GM12878 (cell line): ENCODE measurements around the gene CD34. TPM values are rescaled to one million over a fixed set of nuclear protein-coding genes. Genes with fewer than 3 reads are reported as not detected.

Experiments used
- ATAC-seq: fragments of 200-7000 bp; cut with Tn5 transposase; 3 replicates; pipeline ENCODE4 v1.9.1; 2020; ENCODE audit warnings: mild to moderate bottlenecking, moderate library complexity
- BruUV-seq: library from RNA; stranded (reverse); fragments of 400-500 nt; replicated peaks from 2 replicates; lab custom pipeline; 2021; lab: Mats Ljungman, UMichigan
- CTCF ChIA-PET: fragments of 300-600 bp; sonication (Branson Sonifier 250); formaldehyde crosslinking; extraction: SDS; loops from one replicate; lab custom pipeline; 2021; ENCODE audit warnings: inconsistent platforms; lab: Yijun Ruan, JAX
- POLR2A ChIA-PET: fragments of 350-600 bp; formaldehyde crosslinking; extraction: SDS; loops from one replicate; lab custom pipeline; 2021; ENCODE audit warnings: inconsistent platforms; lab: Charles Lee
- RAD21 ChIA-PET: fragments of 300-600 bp; sonication (Branson Sonifier 250); formaldehyde crosslinking; loops from one replicate; lab custom pipeline; 2023; ENCODE audit warnings: antibody characterized with exemption; ENCODE audit not compliant: unreplicated experiment; lab: Charles Lee
- SMC1A ChIA-PET: fragments of 300-600 bp; sonication (Branson Sonifier 250); formaldehyde crosslinking; loops from one replicate; lab custom pipeline; 2023; ENCODE audit not compliant: unreplicated experiment, uncharacterized antibody; lab: Charles Lee
- DNase-seq: peaks from one replicate; pipeline ENCODE4 v3.0.0-alpha.2; 2011; ENCODE audit warnings: low read depth, low spot score
- FAIRE-seq: peaks from 3 replicates; lab custom pipeline; 2011; peaks lifted over from hg19 to GRCh38; lab: Jason Lieb, UNC
- H2AFZ ChIP-seq: 2 replicates; pipeline ENCODE4 v1.6.0; 2011; ENCODE audit warnings: low read depth, low read length, control low read depth; ENCODE audit not compliant: control insufficient read depth
- H3K27ac ChIP-seq: 2 replicates; pipeline ENCODE4 v1.5.1; 2011; ENCODE audit warnings: control low read depth; ENCODE audit not compliant: control insufficient read depth, insufficient read depth
- H3K27me3 ChIP-seq, 2 experiments: replicated peaks in 1 of 2; 2 replicates each; pipeline versions ENCODE4 v1.6.0 to v1.6.1; 2011; ENCODE audit warnings: low read length in 1 of 2; ENCODE audit not compliant: control insufficient read depth in 2 of 2, insufficient read depth in 2 of 2
- H3K36me3 ChIP-seq, 2 experiments: 2 replicates each; pipeline ENCODE4 v1.5.1; 2011; ENCODE audit warnings: low read length in 1 of 2; ENCODE audit not compliant: control insufficient read depth in 2 of 2, insufficient read depth in 2 of 2
- H3K4me1 ChIP-seq: 2 replicates; pipeline ENCODE4 v1.6.1; 2011; ENCODE audit warnings: mild to moderate bottlenecking, low read length, moderate library complexity, mixed read lengths; ENCODE audit not compliant: control insufficient read depth, insufficient read depth
- H3K4me2 ChIP-seq: 2 replicates; pipeline ENCODE4 v1.6.0; 2011; ENCODE audit warnings: control low read depth; ENCODE audit not compliant: control insufficient read depth, insufficient read depth
- H3K4me3 ChIP-seq: fragments of 200-600 bp; sonication (generic); 2 replicates; pipeline ENCODE4 v1.5.1; 2016
- H3K79me2 ChIP-seq: 2 replicates; pipeline ENCODE4 v1.6.0; 2011; ENCODE audit warnings: low read length; ENCODE audit not compliant: control insufficient read depth, insufficient read depth
- H3K9ac ChIP-seq: 2 replicates; pipeline ENCODE4 v1.8.0; 2011; ENCODE audit warnings: low read length, control low read depth, mixed read lengths; ENCODE audit not compliant: control insufficient read depth, insufficient read depth
- H3K9me3 ChIP-seq: replicated peaks from 3 replicates; pipeline ENCODE4 v1.5.1; 2011; ENCODE audit warnings: mild to moderate bottlenecking, low read length; ENCODE audit not compliant: control insufficient read depth, insufficient read depth
- H4K20me1 ChIP-seq: 2 replicates; pipeline ENCODE4 v1.6.0; 2011; ENCODE audit not compliant: control insufficient read depth, insufficient read depth
- BCL11A ChIP-seq: IDR thresholded peaks from 2 replicates; pipeline ENCODE4 v1.6.1; 2011; ENCODE audit warnings: low read depth, low read length
- BRCA1 ChIP-seq: IDR thresholded peaks from 2 replicates; pipeline ENCODE4 v1.6.1; 2011; ENCODE audit warnings: low read depth, low read length, improper control_type of control experiment
- CBFB ChIP-seq: IDR thresholded peaks from 2 replicates; pipeline ENCODE4 v1.6.1; 2016; ENCODE audit warnings: antibody characterized with exemption, low read depth
- FOXK2 ChIP-seq: fragments of 450-650 bp; IDR thresholded peaks from 2 replicates; pipeline ENCODE4 v1.6.1; 2017; ENCODE audit warnings: mild to moderate bottlenecking, moderate library complexity
- HCFC1 ChIP-seq: fragments of 150-350 bp; IDR thresholded peaks from 2 replicates; pipeline ENCODE4 v1.6.1; 2014; ENCODE audit warnings: low read length
- MEF2B ChIP-seq: fragments of 450-650 bp; IDR thresholded peaks from 2 replicates; pipeline ENCODE4 v1.6.1; 2018; ENCODE audit warnings: mild to moderate bottlenecking, moderate library complexity; ENCODE audit not compliant: partially characterized antibody, poor library complexity, severe bottlenecking
- MXI1 ChIP-seq: fragments of 150-350 bp; IDR thresholded peaks from 2 replicates; pipeline ENCODE4 v1.6.1; 2011; ENCODE audit warnings: low read depth, mild to moderate bottlenecking, inconsistent platforms, low read length, improper control_type of control experiment
- PAX8 ChIP-seq: fragments of 450-650 bp; IDR thresholded peaks from 2 replicates; pipeline ENCODE4 v1.6.1; 2017; ENCODE audit warnings: mild to moderate bottlenecking, moderate library complexity
- RBBP5 ChIP-seq: fragments of 200-600 bp; sonication (generic); conservative IDR thresholded peaks from 2 replicates; pipeline ENCODE4 v1.6.1; 2016
- RUNX3 ChIP-seq: IDR thresholded peaks from 2 replicates; pipeline ENCODE4 v1.6.1; 2012; ENCODE audit warnings: low read length, inconsistent platforms
- SKIL ChIP-seq: fragments of 450-650 bp; IDR thresholded peaks from 2 replicates; pipeline ENCODE4 v1.6.1; 2017; ENCODE audit warnings: mild to moderate bottlenecking, low read depth, inconsistent platforms; ENCODE audit not compliant: poor library complexity, severe bottlenecking
- SPI1 ChIP-seq: IDR thresholded peaks from 2 replicates; pipeline ENCODE4 v1.6.1; 2011; ENCODE audit warnings: low read depth, mild to moderate bottlenecking, low read length, moderate library complexity, borderline replicate concordance; ENCODE audit not compliant: insufficient read depth
- TCF7 ChIP-seq: IDR thresholded peaks from 2 replicates; pipeline ENCODE4 v1.6.1; 2014; ENCODE audit warnings: antibody characterized with exemption, borderline replicate concordance
- YBX1 ChIP-seq: fragments of 450-650 bp; IDR thresholded peaks from 2 replicates; pipeline ENCODE4 v1.6.1; 2016; ENCODE audit warnings: antibody characterized with exemption
- WGBS: methylation state at CpG from one replicate; pipeline ENCODE4 v1.1.6; 2016; ENCODE audit warnings: low lambda C conversion rate; ENCODE audit not compliant: insufficient replicate concordance, insufficient coverage; ENCODE audit errors: missing lambda C conversion rate; 5-methylcytosine and 5-hydroxymethylcytosine counted together
- in situ Hi-C: fragments of 300-500 bp; cut with MboI; formaldehyde crosslinking; loops from 9 replicates; pipeline ENCODE4 v1.14.3; 2018; ENCODE audit warnings: mixed read lengths
- intact Hi-C: fragments of 100-400 bp; cut with micrococcal nuclease; formaldehyde crosslinking; loops from one replicate; pipeline ENCODE4 v1.14.2; 2022; ENCODE audit not compliant: unreplicated experiment
- polyA plus RNA-seq, 11 experiments: library from polyadenylated mRNA; depleted of rRNA in 4 of 11; unstranded in 6 of 11; stranded (reverse) in 5 of 11; fragments of >200 nt; fragmentation: Nextera tagmentation in 4 of 11; fragmentation: Illumina TruSeq in 1 of 11; extraction: Ambion mirVana in 4 of 11; extraction: Trizol in 1 of 11; gene quantifications; 1 replicate in 1 of 11; 2 replicates in 10 of 11; pipeline versions ENCODE4 v1.2.1 to v1.2.3, GENCODE V29; 2011 to 2016; ENCODE audit warnings: inconsistent platforms in 2 of 11, missing spikeins in 2 of 11, low read depth in 1 of 11
- total RNA-seq, 4 experiments: library from RNA; depleted of rRNA in 3 of 4; stranded (reverse); fragments of >200 nt in 3 of 4; fragmentation: Illumina TruSeq in 1 of 4; extraction: Trizol in 1 of 4; gene quantifications; 2 replicates each; pipeline versions ENCODE4 v1.2.1 to v1.2.3, GENCODE V29; 2013 to 2021
- TF ChIP-seq, protein P1 (sequence below): IDR thresholded peaks from 2 replicates; pipeline ENCODE4 v1.6.1; 2011; ENCODE audit warnings: mild to moderate bottlenecking, low read depth, low read length, moderate library complexity; ENCODE audit not compliant: insufficient replicate concordance
- TF ChIP-seq, protein P2 (sequence below): IDR thresholded peaks from 2 replicates; pipeline ENCODE4 v1.6.1; 2012; ENCODE audit warnings: low read depth, low read length, improper control_type of control experiment

Gene CD34
- total and polyA plus RNA-seq, 10 of the 15 experiments (the other 5 are each of a cell fraction or from before 2014, with no cell fraction given) = under 0.01 to 0.08 (median 0.02) TPM; not detected in 6

DNA sequence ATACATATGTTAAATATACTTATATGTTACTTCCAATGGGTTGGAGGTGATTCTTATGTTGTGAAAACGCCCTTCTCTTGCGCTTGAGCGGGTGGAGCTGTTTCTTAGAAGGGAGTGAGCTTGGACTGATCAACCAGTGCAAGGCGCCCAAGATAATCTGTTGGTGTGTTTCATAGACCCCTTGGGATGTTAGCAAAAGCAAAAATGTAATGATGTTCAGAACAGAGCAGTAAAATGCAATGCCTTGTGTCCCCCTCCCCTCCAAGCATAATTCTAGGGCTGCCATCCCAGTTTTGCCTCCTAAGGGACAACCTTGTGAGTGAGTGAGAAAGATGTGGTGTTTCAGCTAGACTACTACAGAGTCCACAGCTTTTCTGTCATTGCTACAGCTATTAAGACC lies 6.2 kb upstream of the CD34 start:
- RAD21 ChIA-PET = no interaction called here
- no peak for TF ChIP-seq HCFC1
- TF ChIP-seq BCL11A = no peak
- TF ChIP-seq SKIL = no peak
- no peak for TF ChIP-seq CBFB
- TF ChIP-seq MXI1 = no peak
- TF ChIP-seq, protein P1, sequence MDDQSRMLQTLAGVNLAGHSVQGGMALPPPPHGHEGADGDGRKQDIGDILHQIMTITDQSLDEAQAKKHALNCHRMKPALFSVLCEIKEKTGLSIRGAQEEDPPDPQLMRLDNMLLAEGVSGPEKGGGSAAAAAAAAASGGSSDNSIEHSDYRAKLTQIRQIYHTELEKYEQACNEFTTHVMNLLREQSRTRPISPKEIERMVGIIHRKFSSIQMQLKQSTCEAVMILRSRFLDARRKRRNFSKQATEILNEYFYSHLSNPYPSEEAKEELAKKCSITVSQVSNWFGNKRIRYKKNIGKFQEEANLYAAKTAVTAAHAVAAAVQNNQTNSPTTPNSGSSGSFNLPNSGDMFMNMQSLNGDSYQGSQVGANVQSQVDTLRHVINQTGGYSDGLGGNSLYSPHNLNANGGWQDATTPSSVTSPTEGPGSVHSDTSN = no peak
- no peak for TF ChIP-seq FOXK2
- no peak for TF ChIP-seq PAX8
- no peak for TF ChIP-seq RUNX3
- TF ChIP-seq YBX1 = no peak
- TF ChIP-seq SPI1 = no peak
- TF ChIP-seq MEF2B = no peak
- TF ChIP-seq, protein P2, sequence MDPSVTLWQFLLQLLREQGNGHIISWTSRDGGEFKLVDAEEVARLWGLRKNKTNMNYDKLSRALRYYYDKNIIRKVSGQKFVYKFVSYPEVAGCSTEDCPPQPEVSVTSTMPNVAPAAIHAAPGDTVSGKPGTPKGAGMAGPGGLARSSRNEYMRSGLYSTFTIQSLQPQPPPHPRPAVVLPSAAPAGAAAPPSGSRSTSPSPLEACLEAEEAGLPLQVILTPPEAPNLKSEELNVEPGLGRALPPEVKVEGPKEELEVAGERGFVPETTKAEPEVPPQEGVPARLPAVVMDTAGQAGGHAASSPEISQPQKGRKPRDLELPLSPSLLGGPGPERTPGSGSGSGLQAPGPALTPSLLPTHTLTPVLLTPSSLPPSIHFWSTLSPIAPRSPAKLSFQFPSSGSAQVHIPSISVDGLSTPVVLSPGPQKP = no peak
- no peak for TF ChIP-seq BRCA1
- no peak for TF ChIP-seq TCF7
- TF ChIP-seq RBBP5 = no peak
- TF ChIP-seq, all 136 proteins: peak for 0
- Histone ChIP-seq H3K4me3 (no peak overlapping the region), H2AFZ (no peak overlapping the region), H3K9ac (no peak overlapping the region), H3K27me3 (peaks cover 0 to 18% of the 10 kb centered on the region in 2 experiments), H3K4me1 (no peaks in the 10 kb centered on the region), H3K79me2 (no peaks in the 10 kb centered on the region), H3K27ac (no peak overlapping the region), H3K9me3 (no peaks in the 10 kb centered on the region), H3K36me3 (no peaks in the 10 kb centered on the region), H4K20me1 (no peaks in the 10 kb centered on the region), H3K4me2 (no peak overlapping the region)
- in situ Hi-C loops (no loop called here), intact Hi-C loops (no loop called here)
- no TSS peak for BruUV-seq
- POLR2A ChIA-PET = no interaction called here
- DNase-seq = no peak
- 50% methylated on average over 4 of the region's 4 CpGs for WGBS
- no peak for ATAC-seq
- CTCF ChIA-PET = interaction anchor here (1.6 kb wide), 1 partner anchor 33 kb away, joined by 7 read pairs; no protein-coding TSS in a partner anchor
- FAIRE-seq = no peak
- SMC1A ChIA-PET = interaction anchor here (0.7 to 2.6 kb wide), 4 partner anchors 10 to 58 kb away, joined by 3 to 7 read pairs (median 4); no protein-coding TSS in a partner anchor
